ENCODE results near the gene SMYD2. TPM values are rescaled to one million over a fixed set of nuclear protein-coding genes. Genes with fewer than 3 reads are reported as not detected.

SMYD2 gene
- total and polyA plus RNA-seq, 2 of the 8 experiments (the other 6 are each of a cell fraction or from before 2014, with no cell fraction given): 3.0 to 5.2 TPM

DNA sequence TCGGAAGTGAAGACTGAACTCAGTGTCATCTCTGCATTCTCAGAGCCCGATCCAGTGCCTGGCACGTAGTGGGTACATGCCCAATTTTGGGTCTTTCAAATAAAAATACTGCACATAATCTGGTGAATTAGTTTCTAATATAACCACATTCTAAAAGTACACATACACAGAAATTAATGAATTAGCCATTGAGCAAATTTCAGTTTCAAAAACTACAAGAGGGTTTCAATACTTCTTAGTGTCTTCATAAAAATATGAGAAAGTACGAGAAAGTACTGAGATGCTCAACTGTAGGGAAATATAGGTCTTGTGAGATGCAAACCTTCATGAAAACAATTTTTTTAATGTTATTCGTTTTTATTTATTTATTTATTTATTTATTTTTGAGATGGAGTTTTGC is 86.9 kb downstream of the SMYD2 start:
- ChIA-PET POLR2A (ENCODE audit: partially characterized antibody) (no interaction called here), CTCF (ENCODE audit: partially characterized antibody) (interaction anchor here (1.1 to 2.4 kb wide), 4 partner anchors 8 to 217 kb away, joined by 3 to 12 read pairs (median 6); no protein-coding TSS in a partner anchor)
- H3K36me3 ChIP-seq (ENCODE audit: control insufficient read depth in 2 of 4, insufficient read depth in 4 of 4, low read length in 3 of 4): peaks cover 0 to 49% (median 13%) of the 10 kb centered on the region in 4 experiments; a peak in 6 of 8 replicates
- no peak overlapping the region for H3K9ac ChIP-seq (replicated peaks in 1 of 4; ENCODE audit: extremely low read depth in 1 of 4, low read depth in 3 of 4, low read length in 3 of 4)
- no peak overlapping the region for H2BK120ac ChIP-seq (replicated peaks; ENCODE audit: low read depth, low read length)
- H2BK15ac ChIP-seq (ENCODE audit: low read length): no peak overlapping the region
- no peak overlapping the region for H2BK12ac ChIP-seq (ENCODE audit: low read depth, low read length)
- no peak overlapping the region for H4K8ac ChIP-seq (ENCODE audit: extremely low read depth, insufficient read depth, low read length)
- H3K4ac ChIP-seq (replicated peaks; ENCODE audit: insufficient read length, low read depth, low read length): no peak overlapping the region
- no peak overlapping the region for H3K27ac ChIP-seq (ENCODE audit: low read depth, low read length)
- no peak overlapping the region for H3K4me3 ChIP-seq (ENCODE audit: extremely low read depth in 1 of 4, insufficient read depth in 2 of 4, low read depth in 3 of 4, low read length in 4 of 4)
- no peaks in the 10 kb centered on the region for H4K20me1 ChIP-seq (replicated peaks in 1 of 2; ENCODE audit: control insufficient read depth in 1 of 2, insufficient read depth in 2 of 2, low read length in 2 of 2)
- no peak overlapping the region for H3K4me2 ChIP-seq (ENCODE audit: insufficient read depth in 1 of 2, low read depth in 2 of 2, low read length in 2 of 2)
- no peak overlapping the region for H3K18ac ChIP-seq (ENCODE audit: extremely low read depth, low read length)
- H3K79me1 ChIP-seq (ENCODE audit: low read depth, low read length): no peaks in the 10 kb centered on the region; the same call in 1 of the 2 replicates
- no peak overlapping the region for H2AFZ ChIP-seq (ENCODE audit: low read length)
- H3K23me2 ChIP-seq (ENCODE audit: low read depth, low read length): no peaks in the 10 kb centered on the region; the same call in 1 of the 2 replicates
- H3K79me2 ChIP-seq (ENCODE audit: control insufficient read depth in 1 of 2, insufficient read depth in 2 of 2, low read length in 2 of 2): no peaks in the 10 kb centered on the region
- no peak overlapping the region for H3K23ac ChIP-seq (ENCODE audit: insufficient read length)
- H2BK5ac ChIP-seq (ENCODE audit: low read depth, low read length): no peak overlapping the region
- FAIRE-seq: no peak
- no peaks in the 10 kb centered on the region for H3K27me3 ChIP-seq (replicated peaks in 1 of 4; ENCODE audit: control insufficient read depth in 3 of 4, extremely low read depth in 1 of 4, insufficient read depth in 3 of 4, low read length in 3 of 4)
- H4K91ac ChIP-seq (replicated peaks; ENCODE audit: insufficient read length, low read length): no peak overlapping the region
- WGBS, 2 experiments (ENCODE audit: extremely low coverage in 1 of 2, insufficient coverage in 1 of 2, insufficient read length in 1 of 2, insufficient replicate concordance in 2 of 2, low coverage in 1 of 2, low lambda C conversion rate in 2 of 2, missing lambda C conversion rate in 1 of 2): 92% methylated on average over 5 of the region's 5 CpGs; no CpG with 5 or more reads in 1 of the 2 experiments
- no peak overlapping the region for H3K14ac ChIP-seq (ENCODE audit: insufficient read length)
- no peaks in the 10 kb centered on the region for H3K9me3 ChIP-seq (ENCODE audit: insufficient read depth in 2 of 2, low read depth in 1 of 2, low read length in 1 of 2)
- H4K5ac ChIP-seq (ENCODE audit: insufficient read length, low read depth, low read length): no peak overlapping the region
- no peak overlapping the region for H2BK20ac ChIP-seq (ENCODE audit: low read length)
- no peak overlapping the region for H2AK5ac ChIP-seq (ENCODE audit: low read depth, low read length)
- no peak overlapping the region for H3K56ac ChIP-seq (replicated peaks; ENCODE audit: insufficient read length, low read depth, low read length)
- TF ChIP-seq TEAD4 (IDR thresholded peaks at IDR 0.05; ENCODE audit: low read depth, low read length): no peak
- no peak for TF ChIP-seq CTBP2 (IDR thresholded peaks at IDR 0.05; ENCODE audit: borderline replicate concordance, insufficient read depth, insufficient read length, low read length)
- TF ChIP-seq, protein P1, sequence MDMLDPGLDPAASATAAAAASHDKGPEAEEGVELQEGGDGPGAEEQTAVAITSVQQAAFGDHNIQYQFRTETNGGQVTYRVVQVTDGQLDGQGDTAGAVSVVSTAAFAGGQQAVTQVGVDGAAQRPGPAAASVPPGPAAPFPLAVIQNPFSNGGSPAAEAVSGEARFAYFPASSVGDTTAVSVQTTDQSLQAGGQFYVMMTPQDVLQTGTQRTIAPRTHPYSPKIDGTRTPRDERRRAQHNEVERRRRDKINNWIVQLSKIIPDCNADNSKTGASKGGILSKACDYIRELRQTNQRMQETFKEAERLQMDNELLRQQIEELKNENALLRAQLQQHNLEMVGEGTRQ (IDR thresholded peaks at IDR 0.05; ENCODE audit: low read length): no peak
- TF ChIP-seq, protein P2, sequence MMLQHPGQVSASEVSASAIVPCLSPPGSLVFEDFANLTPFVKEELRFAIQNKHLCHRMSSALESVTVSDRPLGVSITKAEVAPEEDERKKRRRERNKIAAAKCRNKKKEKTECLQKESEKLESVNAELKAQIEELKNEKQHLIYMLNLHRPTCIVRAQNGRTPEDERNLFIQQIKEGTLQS (IDR thresholded peaks at IDR 0.05; ENCODE audit: insufficient read depth, low read depth, low read length): no peak
- TF ChIP-seq RAD21 (IDR thresholded peaks at IDR 0.05 in 1 of 2, conservative IDR thresholded peaks at IDR 0.05 in 1 of 2; ENCODE audit: low read depth in 2 of 2, low read length in 2 of 2): no peak
- no peak for TF ChIP-seq CHD2 (IDR thresholded peaks at IDR 0.05; ENCODE audit: low read length)
- TF ChIP-seq RBBP5 (IDR thresholded peaks at IDR 0.05; ENCODE audit: borderline replicate concordance, low read depth, low read length): no peak
- TF ChIP-seq YY1 (IDR thresholded peaks at IDR 0.05; ENCODE audit: low read depth, low read length): no peak
- TF ChIP-seq BCL11A (IDR thresholded peaks at IDR 0.05; ENCODE audit: low read depth in 2 of 2, low read length in 2 of 2): no peak
- no peak for TF ChIP-seq KDM5A (IDR thresholded peaks at IDR 0.05; ENCODE audit: low read length)
- no peak for TF ChIP-seq CREB1 (IDR thresholded peaks at IDR 0.05)
- no peak for TF ChIP-seq ZNF274 (IDR thresholded peaks at IDR 0.05; ENCODE audit: borderline replicate concordance, extremely low read depth, low read length)
- DNase-seq (ENCODE audit: low read depth in 1 of 2, low spot score in 2 of 2): no peak
- no peaks in the 10 kb centered on the region; a peak in 1 of 7 replicates for H3K4me1 ChIP-seq (replicated peaks in 1 of 4; ENCODE audit: control insufficient read depth in 3 of 4, insufficient read depth in 4 of 4, low read length in 3 of 4)

Measured in H1 (cell line).